Bronchial epithelial cell (primary cell): ENCODE results near the gene ITGAV. TPM values are rescaled to one million over a fixed set of nuclear protein-coding genes. Genes with fewer than 3 reads are reported as not detected.

Experiments
- DNase-seq: peaks from one replicate; pipeline ENCODE4 v3.0.0-alpha.2; 2010; ENCODE audit warnings: low read depth
- FAIRE-seq: peaks from 2 replicates; lab custom pipeline; 2011; peaks lifted over from hg19 to GRCh38; lab: Jason Lieb, UNC
- H3K27me3 ChIP-seq: 2 replicates; pipeline ENCODE4 v1.5.1; 2011; ENCODE audit warnings: low read length; ENCODE audit not compliant: control insufficient read depth, insufficient read depth
- H3K36me3 ChIP-seq: 2 replicates; pipeline ENCODE4 v1.5.1; 2011; ENCODE audit warnings: low read length; ENCODE audit not compliant: control insufficient read depth, insufficient read depth
- H3K4me3 ChIP-seq: 2 replicates; pipeline ENCODE4 v1.5.1; 2011; ENCODE audit warnings: mild to moderate bottlenecking, low read depth, low read length, control low read depth
- CTCF ChIP-seq: IDR thresholded peaks from 2 replicates; pipeline ENCODE4 v1.5.1; 2011; ENCODE audit warnings: mild to moderate bottlenecking, moderate library complexity, low read length, control low read depth, inconsistent platforms; ENCODE audit not compliant: insufficient read depth, severe bottlenecking
- total RNA-seq: library from RNA; depleted of rRNA; stranded (reverse); fragments of >200 nt; gene quantifications from 2 replicates; pipeline ENCODE4 v1.2.1, GENCODE V29; 2014

ITGAV gene
- total RNA-seq, 1 donor from 2014 or later = 76.9 TPM

- DNase-seq (no peak), FAIRE-seq (no peak)
- Histone ChIP-seq H3K27me3 (no peaks in the 10 kb centered on the region), H3K4me3 (no peak overlapping the region), H3K36me3 (no peaks in the 10 kb centered on the region)
- TF ChIP-seq CTCF = no peak
Observed at GRCh38 chr2:186717320-186718007, 127.6 kb downstream of the ITGAV start.

GRCh38 chr2:186718122-186718521, 128.3 kb downstream of the ITGAV start:
- FAIRE-seq = no peak
- no peaks in the 10 kb centered on the region for H3K36me3 ChIP-seq
- no peak for TF ChIP-seq CTCF
- no peak overlapping the region for H3K4me3 ChIP-seq
- no peak for DNase-seq
- no peaks in the 10 kb centered on the region for H3K27me3 ChIP-seq

GRCh38 chr2:186718903-186719302, 129.0 kb downstream of the ITGAV start:
- FAIRE-seq (no peak), DNase-seq (no peak)
- Histone ChIP-seq H3K36me3 (no peaks in the 10 kb centered on the region), H3K27me3 (no peaks in the 10 kb centered on the region), H3K4me3 (no peak overlapping the region)
- TF ChIP-seq CTCF = no peak

- no peak for TF ChIP-seq CTCF
- FAIRE-seq (no peak), DNase-seq (no peak)
- Histone ChIP-seq H3K27me3 (no peaks in the 10 kb centered on the region), H3K36me3 (no peaks in the 10 kb centered on the region), H3K4me3 (no peak overlapping the region)
Observed at GRCh38 chr2:186721956-186722355, 132.1 kb downstream of the ITGAV start.

- FAIRE-seq = no peak
Observed at GRCh38 chr2:186724736-186725135, 134.9 kb downstream of the ITGAV start.

More at GRCh38 chr2:186724736-186725135, 134.9 kb downstream of the ITGAV start:
- Histone ChIP-seq H3K4me3 (no peak overlapping the region), H3K36me3 (no peaks in the 10 kb centered on the region), H3K27me3 (no peaks in the 10 kb centered on the region)
- TF ChIP-seq CTCF = no peak
- DNase-seq = no peak
